Esophagus mucosa (tissue), 1 donor: ENCODE measurements around the gene FUOM. TPM values are rescaled to one million over a fixed set of nuclear protein-coding genes. Genes with fewer than 3 reads are reported as not detected.
A peak's percentile ranks its signal among the peaks of the same experiment; 100 is the strongest.
"Not testable (repeated sequence)": the region's sequence is repeated elsewhere in the genome, so short reads cannot be mapped to it uniquely, and the experiment has no call there.

ENCODE experiments used
- ATAC-seq: fragments of 200-7000 bp; cut with Tn5 transposase; one replicate; pipeline ENCODE4 v1.9.1; 2020
- total RNA-seq: library from RNA; stranded (reverse); gene quantifications from one replicate; pipeline ENCODE4 v1.2.4, GENCODE V29; 2023
- donor health status: DM: yes; HTN: yes; CAD: no.

FUOM gene
- total RNA-seq, 1 donor from 2014 or later = 10.2 TPM

GRCh38 chr10:133388236-133388972, 30.6 kb upstream of the FUOM start:
- no peak for ATAC-seq

- not testable (repeated sequence) for ATAC-seq
Observed at GRCh38 chr10:133386951-133387350, 29.1 kb upstream of the FUOM start.

GRCh38 chr10:133385214-133385613, 27.4 kb upstream of the FUOM start:
- ATAC-seq = no peak

GRCh38 chr10:133384071-133384470, 26.3 kb upstream of the FUOM start:
- ATAC-seq = no peak

GRCh38 chr10:133383551-133383950, 25.7 kb upstream of the FUOM start:
- no peak for ATAC-seq

GRCh38 chr10:133381036-133381435, 23.2 kb upstream of the FUOM start:
- no peak for ATAC-seq

- no peak for ATAC-seq
Observed at GRCh38 chr10:133379801-133380666, 22.2 kb upstream of the FUOM start.

- ATAC-seq = peak; percentile 85
Observed at GRCh38 chr10:133379152-133379800, 21.5 kb upstream of the FUOM start, which contains the start of gene PAOX. PAOX (plus strand) TSS chr10:133379262; CDS start chr10:133379317, 55 bp downstream.

GRCh38 chr10:133378251-133379096, 20.7 kb upstream of the FUOM start:
- peak; percentile 64 for ATAC-seq

- no peak for ATAC-seq
Observed at GRCh38 chr10:133377818-133378250, 20.0 kb upstream of the FUOM start.

- no peak for ATAC-seq
Observed at GRCh38 chr10:133377025-133377817, 19.4 kb upstream of the FUOM start.

- not testable (repeated sequence) for ATAC-seq
Observed at GRCh38 chr10:133376183-133376582, 18.4 kb upstream of the FUOM start.

- no peak for ATAC-seq
Observed at GRCh38 chr10:133375357-133376115, 17.7 kb upstream of the FUOM start.

GRCh38 chr10:133373174-133374090, 15.6 kb upstream of the FUOM start, which contains the start of gene ECHS1:
ECHS1 (minus strand) TSS chr10:133373354; CDS start chr10:133373333, 21 bp downstream.
- peak; percentile 97 for ATAC-seq

- peak; percentile 4 for ATAC-seq
Observed at GRCh38 chr10:133372507-133372906, 14.7 kb upstream of the FUOM start.

GRCh38 chr10:133370030-133370786, 12.4 kb upstream of the FUOM start:
- no peak for ATAC-seq

- ATAC-seq = no peak
Observed at GRCh38 chr10:133368153-133368552, 10.3 kb upstream of the FUOM start.

GRCh38 chr10:133367461-133367860, 9.6 kb upstream of the FUOM start:
- not testable (repeated sequence) for ATAC-seq
